B cell (primary cell): ENCODE data around the gene SLC12A6. TPM values are rescaled to one million over a fixed set of nuclear protein-coding genes. Genes with fewer than 3 reads are reported as not detected.

ENCODE experiments used
- ATAC-seq: fragments of 200-7000 bp; cut with Tn5 transposase; one replicate; pipeline ENCODE4 v1.10.0; 2021; ENCODE audit warnings: low read depth, mild to moderate bottlenecking, moderate number of reproducible peaks, moderate library complexity
- CTCF ChIA-PET: fragments of 350-600 bp; sonication (Branson Sonifier 250); formaldehyde crosslinking; loops from one replicate; lab custom pipeline; 2021; ENCODE audit warnings: antibody characterized with exemption, inconsistent platforms; lab: Charles Lee
- POLR2A ChIA-PET: fragments of 350-600 bp; sonication (Branson Sonifier 250); formaldehyde crosslinking; loops from one replicate; lab custom pipeline; 2021; ENCODE audit warnings: antibody characterized with exemption; lab: Charles Lee
- DNase-seq: peaks from one replicate; pipeline ENCODE4 v3.0.0; 2013
- H2AFZ ChIP-seq: 2 replicates; pipeline ENCODE4 v1.6.1; 2012; ENCODE audit warnings: mild to moderate bottlenecking, low read depth, low read length; ENCODE audit not compliant: insufficient read depth, poor library complexity, severe bottlenecking
- H3K27ac ChIP-seq, 2 donors: 1 replicate in 1 of 2; 2 replicates in 1 of 2; pipeline ENCODE4 v1.5.1; 2012 to 2013; ENCODE audit warnings: low read length in 2 of 2, mild to moderate bottlenecking in 2 of 2, moderate library complexity in 1 of 2
- H3K27me3 ChIP-seq, 4 experiments: fragments of 200-600 bp in 1 of 4; sonication (generic) in 1 of 4; replicated peaks in 1 of 4; 1 replicate in 2 of 4; 2 replicates in 2 of 4; pipeline versions ENCODE4 v1.6.1 to v1.7.0; 2013 to 2016; ENCODE audit warnings: low read length in 3 of 4, mild to moderate bottlenecking in 2 of 4, mixed read lengths in 1 of 4, moderate library complexity in 1 of 4; ENCODE audit not compliant: insufficient read depth in 4 of 4, control insufficient read depth in 3 of 4; ENCODE audit errors: control extremely low read depth in 1 of 4
- H3K36me3 ChIP-seq, 2 experiments: replicated peaks in 1 of 2; 1 replicate in 1 of 2; 2 replicates in 1 of 2; pipeline versions ENCODE4 v1.6.1 to v1.7.1; 2013; ENCODE audit warnings: low read length in 1 of 2; ENCODE audit not compliant: insufficient read depth in 2 of 2, control insufficient read depth in 1 of 2; ENCODE audit errors: control extremely low read depth in 1 of 2, extremely low read depth in 1 of 2
- H3K4me1 ChIP-seq, 2 donors: fragments of 200-600 bp in 1 of 2; sonication (generic) in 1 of 2; 1 replicate in 1 of 2; 2 replicates in 1 of 2; pipeline versions ENCODE4 v1.5.1 to v1.6.1; 2013 to 2017; ENCODE audit warnings: low read length in 2 of 2; ENCODE audit not compliant: control insufficient read depth in 2 of 2, insufficient read depth in 2 of 2
- H3K4me2 ChIP-seq: replicated peaks from 2 replicates; pipeline ENCODE3; 2012; ENCODE audit warnings: mild to moderate bottlenecking, low read depth, low read length; ENCODE audit not compliant: poor library complexity, severe bottlenecking
- H3K4me3 ChIP-seq, 5 experiments: fragments of 200-600 bp in 1 of 5; sonication (generic) in 1 of 5; 1 replicate in 3 of 5; 2 replicates in 2 of 5; pipeline versions ENCODE4 v1.5.1 to v1.7.0; 2011 to 2016; ENCODE audit warnings: low read length in 4 of 5, mild to moderate bottlenecking in 4 of 5, low read depth in 2 of 5, control low read depth in 1 of 5, moderate library complexity in 1 of 5; ENCODE audit not compliant: insufficient read depth in 1 of 5; ENCODE audit errors: control extremely low read depth in 1 of 5, extremely low read depth in 1 of 5
- H3K79me2 ChIP-seq: fragments of 200-600 bp; sonication (generic); one replicate; pipeline ENCODE4 v1.6.0; 2016; ENCODE audit warnings: low read length; ENCODE audit not compliant: control insufficient read depth, insufficient read depth
- H3K9ac ChIP-seq: fragments of 200-600 bp; sonication (generic); 2 replicates; pipeline ENCODE4 v1.6.1; 2017; ENCODE audit warnings: mild to moderate bottlenecking, low read length, moderate library complexity
- H3K9me3 ChIP-seq, 3 donors: one replicate each; pipeline versions ENCODE4 v1.6.1 to v1.7.1; 2013; ENCODE audit warnings: low read length in 2 of 3; ENCODE audit not compliant: control insufficient read depth in 2 of 3, insufficient read depth in 1 of 3; ENCODE audit errors: control extremely low read depth in 1 of 3
- H4K20me1 ChIP-seq: 2 replicates; pipeline ENCODE4 v1.6.0; 2012; ENCODE audit warnings: mild to moderate bottlenecking, low read length; ENCODE audit not compliant: insufficient read depth, control insufficient read depth, poor library complexity, severe bottlenecking
- H3K27ac Mint-ChIP-seq: one replicate; pipeline ENCODE4 v1.8.0; 2021; ENCODE audit warnings: mixed read lengths
- H3K27me3 Mint-ChIP-seq: one replicate; pipeline ENCODE4 v1.8.0; 2021; ENCODE audit warnings: mixed read lengths
- H3K4me1 Mint-ChIP-seq: one replicate; pipeline ENCODE4 v1.8.0; 2021; ENCODE audit warnings: mixed read lengths
- H3K4me3 Mint-ChIP-seq: one replicate; pipeline ENCODE4 v1.8.0; 2021; ENCODE audit warnings: mixed read lengths
- H3K9me3 Mint-ChIP-seq: one replicate; pipeline ENCODE4 v1.8.0; 2022; ENCODE audit warnings: mixed read lengths; ENCODE audit not compliant: insufficient read depth
- EZH2 ChIP-seq: IDR thresholded peaks from 2 replicates; pipeline ENCODE4 v1.6.1; 2012; ENCODE audit warnings: borderline replicate concordance, low read depth, mild to moderate bottlenecking, moderate library complexity, low read length; ENCODE audit not compliant: insufficient read depth, poor library complexity, severe bottlenecking
- WGBS: methylation state at CpG from one replicate; pipeline ENCODE4 v1.1.5; 2013; ENCODE audit warnings: missing lambda C conversion rate; ENCODE audit not compliant: insufficient coverage; 5-methylcytosine and 5-hydroxymethylcytosine counted together
- intact Hi-C: fragments of 100-400 bp; cut with micrococcal nuclease; formaldehyde crosslinking; loops from one replicate; pipeline ENCODE4 v1.10.0; 2022
- polyA plus RNA-seq: library from polyadenylated mRNA; depleted of rRNA; stranded (reverse); fragments of >200 nt; gene quantifications from 2 replicates; pipeline ENCODE4 v1.2.3, GENCODE V29; 2012
- total RNA-seq, 2 donors: library from RNA; stranded (reverse); fragments of 120-200 nt in 1 of 2; gene quantifications; 1 replicate in 1 of 2; 2 replicates in 1 of 2; pipeline versions ENCODE4 v1.2.3 to v1.2.4, GENCODE V29; 2013 to 2022
- TF ChIP-seq, protein P1 (sequence below): fragments of 200-600 bp; IDR thresholded peaks from one replicate; pipeline ENCODE4 v1.8.0; 2022; ENCODE audit warnings: antibody characterized with exemption, mild to moderate bottlenecking

Gene SLC12A6
- total and polyA plus RNA-seq, 2 donors (not counting 1 experiment from before 2014, with no cell fraction given): 75.8 to 141 TPM

DNA sequence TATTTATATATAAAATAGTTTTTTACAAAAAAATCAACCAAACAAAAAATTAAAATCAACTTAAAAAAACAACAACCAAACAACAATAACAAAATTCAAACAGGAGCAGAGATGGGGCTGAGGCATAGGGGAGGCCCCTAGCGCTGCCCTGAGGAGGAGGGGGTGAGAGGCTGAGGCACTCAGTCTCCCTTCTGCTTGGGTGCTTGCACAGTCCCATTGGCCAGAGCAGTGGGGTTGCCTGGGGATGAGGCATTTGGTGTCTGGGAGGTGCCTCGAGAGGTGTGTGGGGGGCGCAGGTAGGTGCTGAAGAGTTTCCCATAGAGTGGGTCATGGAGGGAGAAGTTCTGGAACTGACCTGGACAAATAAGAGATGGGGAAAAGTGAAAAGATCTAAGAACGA, 21.4 kb upstream of the SLC12A6 start:
- peaks cover 0 to 26% of the 10 kb centered on the region in 2 experiments for H3K36me3 ChIP-seq
- no peaks in the 10 kb centered on the region for H3K4me1 Mint-ChIP-seq
- H3K27me3 Mint-ChIP-seq: no peaks in the 10 kb centered on the region
- no peaks in the 10 kb centered on the region for H3K9me3 Mint-ChIP-seq
- H3K4me3 Mint-ChIP-seq: no peak overlapping the region
- H3K27ac ChIP-seq: no peak overlapping the region
- 100% methylated on average over 3 of the region's 4 CpGs for WGBS
- H3K4me3 ChIP-seq: no peak overlapping the region
- ChIA-PET POLR2A (no interaction called here), CTCF (interaction anchor here (1.0 to 1.9 kb wide), 3 partner anchors 9 to 117 kb away, joined by 3 to 6 read pairs (median 6); partner anchors contain the start of genes LPCAT4, NOP10 and NUTM1)
- TF ChIP-seq, protein P1, sequence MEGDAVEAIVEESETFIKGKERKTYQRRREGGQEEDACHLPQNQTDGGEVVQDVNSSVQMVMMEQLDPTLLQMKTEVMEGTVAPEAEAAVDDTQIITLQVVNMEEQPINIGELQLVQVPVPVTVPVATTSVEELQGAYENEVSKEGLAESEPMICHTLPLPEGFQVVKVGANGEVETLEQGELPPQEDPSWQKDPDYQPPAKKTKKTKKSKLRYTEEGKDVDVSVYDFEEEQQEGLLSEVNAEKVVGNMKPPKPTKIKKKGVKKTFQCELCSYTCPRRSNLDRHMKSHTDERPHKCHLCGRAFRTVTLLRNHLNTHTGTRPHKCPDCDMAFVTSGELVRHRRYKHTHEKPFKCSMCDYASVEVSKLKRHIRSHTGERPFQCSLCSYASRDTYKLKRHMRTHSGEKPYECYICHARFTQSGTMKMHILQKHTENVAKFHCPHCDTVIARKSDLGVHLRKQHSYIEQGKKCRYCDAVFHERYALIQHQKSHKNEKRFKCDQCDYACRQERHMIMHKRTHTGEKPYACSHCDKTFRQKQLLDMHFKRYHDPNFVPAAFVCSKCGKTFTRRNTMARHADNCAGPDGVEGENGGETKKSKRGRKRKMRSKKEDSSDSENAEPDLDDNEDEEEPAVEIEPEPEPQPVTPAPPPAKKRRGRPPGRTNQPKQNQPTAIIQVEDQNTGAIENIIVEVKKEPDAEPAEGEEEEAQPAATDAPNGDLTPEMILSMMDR: no peak
- no peak for TF ChIP-seq EZH2
- H2AFZ ChIP-seq: no peak overlapping the region
- H3K4me1 ChIP-seq: no peaks in the 10 kb centered on the region
- H3K9ac ChIP-seq: no peak overlapping the region
- no peak overlapping the region for H3K4me2 ChIP-seq
- no peaks in the 10 kb centered on the region for H3K79me2 ChIP-seq
- no peaks in the 10 kb centered on the region for H3K27me3 ChIP-seq
- DNase-seq (no peak), ATAC-seq (no peak)
- no peak overlapping the region for H3K27ac Mint-ChIP-seq
- H4K20me1 ChIP-seq: no peaks in the 10 kb centered on the region
- H3K9me3 ChIP-seq: no peaks in the 10 kb centered on the region
- intact Hi-C loops: no loop called here

DNA sequence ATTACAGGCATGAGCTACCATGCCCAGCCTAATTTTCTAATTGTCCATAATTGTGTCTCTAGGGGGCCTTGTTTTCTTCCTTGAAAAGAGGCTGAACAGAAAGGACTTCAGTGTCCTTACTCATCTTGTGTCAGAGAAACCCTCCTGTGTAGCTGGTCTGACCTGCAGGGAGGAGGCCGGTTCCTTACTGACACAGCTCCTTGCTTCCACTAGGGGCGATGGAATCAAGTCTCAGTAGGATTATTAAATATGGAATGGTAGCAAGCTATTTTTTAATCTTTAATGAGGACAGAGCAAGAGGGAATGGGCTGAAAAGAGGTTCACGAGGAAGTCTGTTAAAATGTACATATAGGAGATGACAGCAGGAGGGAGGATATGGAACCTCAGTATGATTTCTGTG, 20.8 kb upstream of the SLC12A6 start:
- H3K36me3 ChIP-seq: peaks cover 0 to 26% of the 10 kb centered on the region in 2 experiments

More for the DNA sequence above, 20.8 kb upstream of the SLC12A6 start:
- Histone ChIP-seq H3K27me3 (no peaks in the 10 kb centered on the region), H4K20me1 (no peaks in the 10 kb centered on the region), H3K9ac (no peak overlapping the region), H2AFZ (no peak overlapping the region), H3K79me2 (no peaks in the 10 kb centered on the region), H3K27ac (no peak overlapping the region), H3K4me2 (no peak overlapping the region), H3K4me3 (no peak overlapping the region), H3K9me3 (no peaks in the 10 kb centered on the region), H3K4me1 (no peaks in the 10 kb centered on the region)
- no peak for ATAC-seq
- ChIA-PET POLR2A (no interaction called here), CTCF (interaction anchor here (1.7 to 1.9 kb wide), 2 partner anchors 9 to 117 kb away, joined by 6 read pairs; partner anchors contain the start of gene LPCAT4)
- TF ChIP-seq, protein P1: no peak
- no peak for TF ChIP-seq EZH2
- intact Hi-C loops: no loop called here
- no peaks in the 10 kb centered on the region for H3K4me1 Mint-ChIP-seq
- H3K9me3 Mint-ChIP-seq: no peaks in the 10 kb centered on the region
- 89% methylated on average over 3 of the region's 3 CpGs for WGBS
- H3K27me3 Mint-ChIP-seq: no peaks in the 10 kb centered on the region
- no peak for DNase-seq
- no peak overlapping the region for H3K4me3 Mint-ChIP-seq
- H3K27ac Mint-ChIP-seq: no peak overlapping the region
